ENCODE data around the gene EIF3A.

The EIF3A gene

DNA sequence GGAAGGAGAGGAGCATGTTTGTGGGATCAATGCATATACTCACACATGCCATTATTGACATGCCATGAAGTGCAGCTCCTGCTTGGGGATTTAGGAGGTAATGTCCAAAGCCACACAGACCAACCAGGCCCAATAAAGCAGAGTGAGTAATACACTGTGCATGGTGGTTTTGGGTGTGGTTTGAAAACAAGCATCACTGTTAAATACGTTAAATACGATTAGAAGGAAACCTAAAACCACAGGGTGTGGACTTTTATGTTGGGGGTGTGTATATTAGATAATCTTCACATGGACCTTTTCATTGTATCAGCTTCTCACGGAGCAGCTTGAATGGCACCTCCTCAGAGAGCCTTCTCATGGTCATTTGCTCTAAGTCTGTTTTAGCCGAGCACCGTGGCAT lies 10.4 kb upstream of the EIF3A start:
- DNase-seq (ENCODE audit: low read depth, low spot score) = no peak

DNA sequence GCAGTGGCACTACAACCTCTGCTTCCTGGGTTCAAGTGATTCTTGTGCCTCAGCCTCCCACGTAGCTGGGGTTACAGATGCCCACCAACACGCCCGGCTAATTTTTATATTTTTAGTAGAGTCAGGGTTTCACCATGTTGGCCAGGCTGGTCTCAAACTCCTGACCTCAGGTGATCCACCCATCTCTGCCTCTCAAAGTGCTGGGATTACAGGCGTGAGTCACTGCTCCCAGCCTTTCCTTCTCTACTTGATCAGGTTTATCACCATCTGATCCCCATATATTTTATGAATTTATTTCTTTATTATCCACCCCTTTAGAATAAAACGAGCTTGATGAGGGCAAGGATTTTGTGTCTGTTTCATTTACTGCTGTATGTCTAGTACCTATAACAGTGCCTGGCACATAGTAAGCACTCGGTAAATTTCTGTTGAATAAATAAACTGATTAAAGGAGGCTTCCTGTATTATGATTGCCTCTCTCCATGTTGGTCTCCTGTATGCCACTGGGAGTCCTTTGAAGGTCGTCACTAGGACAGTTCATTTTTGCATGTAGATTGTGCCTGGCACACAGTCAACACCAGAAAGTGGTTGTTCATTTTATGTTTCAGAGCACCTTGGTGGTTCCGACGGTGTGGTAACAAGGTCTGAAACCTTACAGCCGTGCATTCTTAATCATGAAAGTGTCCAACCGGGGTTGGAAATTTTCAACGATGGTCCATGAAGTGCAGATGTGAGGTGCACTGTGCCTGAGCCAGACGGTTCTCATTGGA lies 9.6 kb upstream of the EIF3A start:
- H3K27ac ChIP-seq = no peak overlapping the region
- no peak overlapping the region for H3K9ac ChIP-seq (ENCODE audit: insufficient read length)

More for the DNA sequence above, 10.4 kb upstream of the EIF3A start:
- Histone ChIP-seq H3K36me3 (ENCODE audit: insufficient read depth, low read length) (no peaks in the 10 kb centered on the region), H3K9me3 (ENCODE audit: low read depth, low read length) (no peaks in the 10 kb centered on the region), H3K27ac (no peak overlapping the region), H3K9ac (ENCODE audit: insufficient read length) (no peak overlapping the region), H3K4me3 (no peak overlapping the region)
- TF ChIP-seq FOXP2 (optimal IDR thresholded peaks at IDR 0.05; ENCODE audit: control extremely low read depth, extremely low read length, insufficient read depth) = no peak

GRCh38 chr10:119087271-119087882 lies 6.8 kb upstream of the EIF3A start:
- Histone ChIP-seq H3K27ac (no peak overlapping the region), H3K9me3 (ENCODE audit: low read depth, low read length) (no peaks in the 10 kb centered on the region), H3K9ac (ENCODE audit: insufficient read length) (no peak overlapping the region), H3K36me3 (ENCODE audit: insufficient read depth, low read length) (no peaks in the 10 kb centered on the region), H3K4me3 (no peak overlapping the region)
- no peak for DNase-seq (ENCODE audit: low read depth, low spot score)
- no peak for TF ChIP-seq POLR2AphosphoS5 (IDR thresholded peaks at IDR 0.05; ENCODE audit: borderline replicate concordance, low read depth, low read length)
- TF ChIP-seq FOXP2 (optimal IDR thresholded peaks at IDR 0.05; ENCODE audit: control extremely low read depth, extremely low read length, insufficient read depth) = no peak
- no peak for TF ChIP-seq EZH2 (IDR thresholded peaks at IDR 0.05)

More for the DNA sequence above, 9.6 kb upstream of the EIF3A start:
- Histone ChIP-seq H3K36me3 (ENCODE audit: insufficient read depth, low read length) (no peaks in the 10 kb centered on the region), H3K9me3 (ENCODE audit: low read depth, low read length) (no peaks in the 10 kb centered on the region), H3K4me3 (no peak overlapping the region)
- DNase-seq (ENCODE audit: low read depth, low spot score) = no peak
- TF ChIP-seq FOXP2 (optimal IDR thresholded peaks at IDR 0.05; ENCODE audit: control extremely low read depth, extremely low read length, insufficient read depth) (no peak), POLR2AphosphoS5 (IDR thresholded peaks at IDR 0.05; ENCODE audit: borderline replicate concordance, low read depth, low read length) (no peak), EZH2 (IDR thresholded peaks at IDR 0.05) (no peak)

DNA sequence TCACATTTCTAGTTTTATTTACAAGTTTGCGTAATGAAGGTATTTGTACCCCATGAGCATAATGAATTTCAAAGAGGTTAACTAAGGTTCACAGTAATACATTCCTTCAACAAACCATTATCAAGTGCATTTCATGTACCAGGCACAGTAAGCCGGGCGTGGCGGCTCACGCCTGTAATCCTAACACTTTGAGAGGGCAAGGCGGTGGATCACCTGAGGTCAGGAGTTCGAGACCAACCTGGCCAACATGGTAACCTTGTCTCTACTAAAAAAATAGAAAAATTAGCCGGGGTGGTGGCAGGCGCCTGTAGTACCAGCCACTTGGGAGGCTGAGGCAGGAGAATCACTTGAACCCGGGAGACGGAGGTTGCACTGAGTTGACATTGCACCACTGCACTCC lies 4.3 kb upstream of the EIF3A start:
- no peak overlapping the region for H3K9ac ChIP-seq (ENCODE audit: insufficient read length)
- TF ChIP-seq POLR2AphosphoS5 (IDR thresholded peaks at IDR 0.05; ENCODE audit: borderline replicate concordance, low read depth, low read length) (no peak), FOXP2 (optimal IDR thresholded peaks at IDR 0.05; ENCODE audit: control extremely low read depth, extremely low read length, insufficient read depth) (no peak), EZH2 (IDR thresholded peaks at IDR 0.05) (no peak)

GRCh38 chr10:119079599-119080520 lies 757 bp downstream of the EIF3A start:
- Histone ChIP-seq H3K9me3 (ENCODE audit: low read depth, low read length) (no peaks in the 10 kb centered on the region), H3K9ac (ENCODE audit: insufficient read length) (peak overlapping the region; percentile 98), H3K27ac (peak overlapping the region; percentile 65), H3K36me3 (ENCODE audit: insufficient read depth, low read length) (peaks cover 8% of the 10 kb centered on the region; the same call in 1 of the 2 replicates), H3K4me3 (peak overlapping the region; percentile 75)
- DNase-seq (ENCODE audit: low read depth, low spot score) = no peak
- TF ChIP-seq EZH2 (IDR thresholded peaks at IDR 0.05) = no peak
- TF ChIP-seq POLR2AphosphoS5 (IDR thresholded peaks at IDR 0.05; ENCODE audit: borderline replicate concordance, low read depth, low read length) = no peak
- TF ChIP-seq FOXP2 (optimal IDR thresholded peaks at IDR 0.05; ENCODE audit: control extremely low read depth, extremely low read length, insufficient read depth) = no peak

More for the DNA sequence above, 4.3 kb upstream of the EIF3A start:
- no peak for DNase-seq (ENCODE audit: low read depth, low spot score)
- no peak overlapping the region for H3K27ac ChIP-seq
- H3K4me3 ChIP-seq = no peak overlapping the region
- no peaks in the 10 kb centered on the region for H3K36me3 ChIP-seq (ENCODE audit: insufficient read depth, low read length)
- no peaks in the 10 kb centered on the region for H3K9me3 ChIP-seq (ENCODE audit: low read depth, low read length)

DNA sequence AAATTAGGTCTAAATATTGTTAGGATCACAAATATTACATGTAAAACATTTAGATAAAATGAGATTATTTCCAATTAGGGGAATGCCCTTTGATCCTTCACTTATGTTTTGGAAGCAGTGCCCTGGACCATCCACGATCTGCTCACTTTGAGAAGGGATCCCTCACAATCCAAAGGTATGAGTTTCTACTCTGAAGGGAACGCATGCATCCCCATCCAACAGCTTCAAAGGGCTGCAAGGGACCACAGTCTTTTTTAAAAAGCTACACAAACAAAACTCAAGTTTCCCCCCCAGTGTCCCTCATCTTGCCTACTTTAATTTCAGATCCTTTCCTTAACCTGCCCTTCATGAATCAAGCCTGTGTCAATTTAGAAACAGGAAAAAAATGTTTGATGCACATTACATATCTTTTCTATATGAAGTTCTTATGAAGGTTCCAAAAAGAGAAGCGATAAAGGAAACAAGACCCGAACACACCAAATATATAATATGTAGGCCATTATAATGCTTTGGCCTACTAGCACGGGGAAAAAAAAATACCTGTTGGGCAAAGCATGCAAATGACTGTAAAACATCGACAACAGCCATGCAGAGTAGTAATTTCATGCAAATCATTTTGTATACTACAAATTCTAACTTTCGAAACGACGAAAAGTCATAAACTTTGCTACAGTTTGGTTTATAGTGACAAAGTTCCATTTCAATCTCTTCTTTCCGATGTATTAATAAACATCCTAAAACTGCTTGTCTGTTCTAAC lies 2.0 kb downstream of the EIF3A start:
- no peak for TF ChIP-seq FOXP2 (optimal IDR thresholded peaks at IDR 0.05; ENCODE audit: control extremely low read depth, extremely low read length, insufficient read depth)
- TF ChIP-seq EZH2 (IDR thresholded peaks at IDR 0.05) = no peak
- TF ChIP-seq POLR2AphosphoS5 (IDR thresholded peaks at IDR 0.05; ENCODE audit: borderline replicate concordance, low read depth, low read length) = no peak
- Histone ChIP-seq H3K9me3 (ENCODE audit: low read depth, low read length) (no peaks in the 10 kb centered on the region), H3K27ac (no peak overlapping the region)

GRCh38 chr10:119073584-119073983 lies 7.0 kb downstream of the EIF3A start:
- no peak for TF ChIP-seq EZH2 (IDR thresholded peaks at IDR 0.05)
- TF ChIP-seq FOXP2 (optimal IDR thresholded peaks at IDR 0.05; ENCODE audit: control extremely low read depth, extremely low read length, insufficient read depth) = no peak
- no peak for TF ChIP-seq POLR2AphosphoS5 (IDR thresholded peaks at IDR 0.05; ENCODE audit: borderline replicate concordance, low read depth, low read length)

More for the DNA sequence above, 2.0 kb downstream of the EIF3A start:
- Histone ChIP-seq H3K9ac (ENCODE audit: insufficient read length) (peak overlapping the region; percentile 98), H3K36me3 (ENCODE audit: insufficient read depth, low read length) (peaks cover 13% of the 10 kb centered on the region), H3K4me3 (peak overlapping the region; percentile 75)
- no peak for DNase-seq (ENCODE audit: low read depth, low spot score)

More at GRCh38 chr10:119073584-119073983, 7.0 kb downstream of the EIF3A start:
- DNase-seq (ENCODE audit: low read depth, low spot score) = no peak
- H3K9ac ChIP-seq (ENCODE audit: insufficient read length) = no peak overlapping the region
- H3K4me3 ChIP-seq = no peak overlapping the region
- H3K36me3 ChIP-seq (ENCODE audit: insufficient read depth, low read length) = peaks cover 55% of the 10 kb centered on the region
- H3K9me3 ChIP-seq (ENCODE audit: low read depth, low read length) = no peaks in the 10 kb centered on the region
- H3K27ac ChIP-seq = peak overlapping the region; percentile 36; the same call in 1 of the 2 replicates
